Kidney epithelial cell (primary cell): ENCODE results near the gene WDR93. TPM values are rescaled to one million over a fixed set of nuclear protein-coding genes. Genes with fewer than 3 reads are reported as not detected.
A peak's percentile ranks its signal among the peaks of the same experiment; 100 is the strongest.

ENCODE experiments used
- DNase-seq: peaks from one replicate; pipeline ENCODE4 v3.0.0-alpha.2; 2010; ENCODE audit warnings: low read depth
- H3K27me3 ChIP-seq: 2 replicates; pipeline ENCODE4 v1.6.0; 2011; ENCODE audit warnings: low read length; ENCODE audit not compliant: control insufficient read depth, insufficient read depth
- H3K36me3 ChIP-seq: 2 replicates; pipeline ENCODE4 v1.5.1; 2011; ENCODE audit warnings: low read length; ENCODE audit not compliant: control insufficient read depth, insufficient read depth
- H3K4me3 ChIP-seq: 2 replicates; pipeline ENCODE4 v1.5.1; 2011; ENCODE audit warnings: low read depth, mild to moderate bottlenecking, control low read depth, low read length
- total RNA-seq: library from RNA; depleted of rRNA; stranded (reverse); fragments of >200 nt; gene quantifications from 2 replicates; pipeline ENCODE4 v1.2.3, GENCODE V29; 2015
- TF ChIP-seq, protein P1 (sequence below): IDR thresholded peaks from 2 replicates; pipeline ENCODE4 v1.5.1; 2011; ENCODE audit warnings: mild to moderate bottlenecking, moderate library complexity, low read length, control low read depth, inconsistent platforms; ENCODE audit not compliant: insufficient read depth, poor library complexity, severe bottlenecking

The WDR93 gene
- total RNA-seq, 1 donor from 2014 or later, result 0.25 TPM

DNA sequence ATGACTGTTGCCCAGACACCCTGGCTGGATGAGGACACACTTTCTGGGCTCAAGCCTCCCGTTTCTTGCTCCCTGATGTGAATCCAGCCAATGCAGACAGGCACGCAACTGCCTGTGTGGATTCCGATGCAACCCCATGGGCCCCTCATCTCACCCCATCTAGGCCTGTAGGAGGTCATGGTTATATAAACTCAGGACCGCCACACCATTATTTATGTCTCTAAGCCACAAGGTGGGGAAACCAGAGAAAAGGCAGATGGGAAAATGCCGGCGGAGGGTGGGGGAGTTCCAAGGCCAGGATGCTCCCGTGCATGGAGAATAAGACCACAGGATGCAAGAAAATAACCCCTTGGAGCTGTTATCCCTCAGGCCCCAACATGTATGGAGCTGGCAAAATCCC is 58.4 kb downstream of the WDR93 start:
- H3K27me3 ChIP-seq, result peaks cover 12% of the 10 kb centered on the region
- TF ChIP-seq, protein P1, sequence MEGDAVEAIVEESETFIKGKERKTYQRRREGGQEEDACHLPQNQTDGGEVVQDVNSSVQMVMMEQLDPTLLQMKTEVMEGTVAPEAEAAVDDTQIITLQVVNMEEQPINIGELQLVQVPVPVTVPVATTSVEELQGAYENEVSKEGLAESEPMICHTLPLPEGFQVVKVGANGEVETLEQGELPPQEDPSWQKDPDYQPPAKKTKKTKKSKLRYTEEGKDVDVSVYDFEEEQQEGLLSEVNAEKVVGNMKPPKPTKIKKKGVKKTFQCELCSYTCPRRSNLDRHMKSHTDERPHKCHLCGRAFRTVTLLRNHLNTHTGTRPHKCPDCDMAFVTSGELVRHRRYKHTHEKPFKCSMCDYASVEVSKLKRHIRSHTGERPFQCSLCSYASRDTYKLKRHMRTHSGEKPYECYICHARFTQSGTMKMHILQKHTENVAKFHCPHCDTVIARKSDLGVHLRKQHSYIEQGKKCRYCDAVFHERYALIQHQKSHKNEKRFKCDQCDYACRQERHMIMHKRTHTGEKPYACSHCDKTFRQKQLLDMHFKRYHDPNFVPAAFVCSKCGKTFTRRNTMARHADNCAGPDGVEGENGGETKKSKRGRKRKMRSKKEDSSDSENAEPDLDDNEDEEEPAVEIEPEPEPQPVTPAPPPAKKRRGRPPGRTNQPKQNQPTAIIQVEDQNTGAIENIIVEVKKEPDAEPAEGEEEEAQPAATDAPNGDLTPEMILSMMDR, result no peak
- no peak overlapping the region for H3K4me3 ChIP-seq
- H3K36me3 ChIP-seq, result no peaks in the 10 kb centered on the region
- no peak for DNase-seq

DNA sequence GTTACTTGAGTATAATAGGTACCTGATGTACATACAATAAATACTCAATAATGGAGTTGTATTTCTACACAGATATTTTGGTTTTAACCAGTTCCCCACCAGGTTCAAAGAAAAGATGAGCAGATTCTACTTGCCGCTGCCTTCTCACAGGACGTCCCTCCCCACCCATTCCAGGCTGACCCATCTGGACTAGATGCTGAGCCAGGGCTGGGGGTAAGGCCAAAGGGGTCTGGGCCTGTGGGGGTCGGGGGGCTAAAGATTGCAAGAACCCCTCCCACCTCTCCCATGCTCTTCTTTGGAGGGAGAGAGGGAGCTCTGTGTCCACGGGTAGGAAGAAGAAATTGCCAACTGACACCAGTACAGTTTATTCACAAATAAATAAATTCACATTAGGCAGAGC is 58.9 kb downstream of the WDR93 start:
- DNase-seq, result no peak
- TF ChIP-seq, protein P1, result no peak
- H3K36me3 ChIP-seq, result no peaks in the 10 kb centered on the region
- no peak overlapping the region for H3K4me3 ChIP-seq
- peaks cover 12% of the 10 kb centered on the region for H3K27me3 ChIP-seq

DNA sequence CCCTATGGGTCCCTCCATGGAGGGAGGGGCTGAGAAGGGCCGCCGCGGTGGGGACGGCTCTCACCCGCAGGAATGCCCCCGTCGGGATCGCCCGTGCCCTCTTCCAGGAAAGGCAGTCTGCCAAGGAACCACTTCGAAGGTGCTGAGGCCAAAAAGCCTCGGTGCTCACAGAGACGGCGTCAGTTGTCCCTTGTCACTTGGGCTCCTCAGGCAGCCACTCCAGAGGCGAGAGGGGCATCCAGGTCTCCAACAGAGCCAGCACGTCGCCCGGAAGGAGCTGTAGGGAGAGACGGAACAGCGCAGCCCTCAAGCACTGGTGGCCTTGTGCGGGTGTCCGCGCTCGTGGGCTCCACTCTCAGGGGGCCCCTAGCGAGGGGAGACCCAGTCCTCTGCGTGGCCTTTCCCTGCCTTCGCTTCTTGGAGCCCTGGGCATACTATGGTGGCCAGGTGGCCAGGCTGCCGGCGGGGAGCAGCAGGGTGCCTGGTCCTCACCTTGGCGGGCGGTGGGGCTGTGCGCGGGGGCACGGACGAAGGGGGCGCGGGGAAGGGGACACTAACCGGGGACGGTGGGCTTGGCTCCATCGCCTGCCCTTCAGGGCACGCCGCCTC is 59.4 kb downstream of the WDR93 start:
- Histone ChIP-seq H3K27me3 (peaks cover 12% of the 10 kb centered on the region), H3K4me3 (peak overlapping the region; percentile 52), H3K36me3 (no peaks in the 10 kb centered on the region)
- DNase-seq, result no peak
- TF ChIP-seq, protein P1, result no peak

DNA sequence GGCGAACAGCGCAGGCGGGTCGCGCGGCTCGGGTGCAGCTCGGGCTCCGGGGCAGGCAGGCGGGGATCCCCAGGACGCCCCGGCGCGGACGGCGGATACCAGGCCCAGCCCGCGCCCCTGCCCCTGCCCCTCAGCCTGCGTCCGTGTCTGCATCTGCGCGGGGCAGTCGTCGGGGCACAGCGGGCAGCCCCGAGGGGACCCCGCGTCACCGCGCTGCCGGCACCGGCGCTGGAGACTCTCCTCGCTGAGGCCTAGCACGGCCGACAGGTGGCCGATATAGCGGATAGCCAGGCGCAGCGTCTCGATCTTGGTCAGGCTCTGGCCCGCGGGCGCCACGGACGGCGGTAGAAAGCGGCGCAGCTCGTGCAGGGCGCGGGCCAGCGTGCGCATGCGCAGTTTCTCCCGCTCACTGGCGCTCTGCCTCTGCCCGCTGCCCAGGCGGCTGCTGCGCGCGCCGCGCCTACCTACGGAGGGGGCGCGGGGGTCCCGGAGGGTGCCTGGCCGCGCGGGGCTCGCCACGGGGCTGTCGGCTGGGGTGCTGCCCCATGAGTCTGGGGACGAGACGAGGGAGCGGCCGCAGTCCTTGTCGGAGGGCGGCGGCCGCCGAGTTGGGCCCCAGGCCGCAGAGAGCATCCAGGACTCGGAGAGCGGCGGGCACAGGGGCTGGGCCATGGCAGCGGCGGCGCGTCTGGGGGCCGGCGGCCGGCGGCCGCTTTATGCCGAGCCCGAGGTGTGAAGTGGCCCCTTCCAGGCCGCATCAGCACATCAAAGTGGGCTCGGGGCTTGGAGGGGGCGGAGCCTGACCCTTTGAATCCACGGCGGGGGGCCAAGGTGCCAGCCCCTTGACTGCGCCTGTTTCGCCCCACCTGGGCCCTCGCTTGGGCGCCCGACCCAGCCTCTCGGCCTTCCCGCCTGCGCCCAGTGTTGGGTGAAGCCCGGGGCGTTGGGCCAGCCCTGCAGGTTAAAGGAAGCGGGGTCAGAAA is 60.2 kb downstream of the WDR93 start, which contains the start of gene MESP1:
MESP1 (minus strand) TSS at position 690 of the 983 bp plus-strand sequence; CDS start at position 672, 18 bp downstream.
- peak; percentile 52 for DNase-seq
- Histone ChIP-seq H3K36me3 (no peaks in the 10 kb centered on the region), H3K27me3 (peaks cover 11% of the 10 kb centered on the region), H3K4me3 (peak within 1 kb of the TSS; percentile 52)
- TF ChIP-seq, protein P1, result peak; percentile 70

DNA sequence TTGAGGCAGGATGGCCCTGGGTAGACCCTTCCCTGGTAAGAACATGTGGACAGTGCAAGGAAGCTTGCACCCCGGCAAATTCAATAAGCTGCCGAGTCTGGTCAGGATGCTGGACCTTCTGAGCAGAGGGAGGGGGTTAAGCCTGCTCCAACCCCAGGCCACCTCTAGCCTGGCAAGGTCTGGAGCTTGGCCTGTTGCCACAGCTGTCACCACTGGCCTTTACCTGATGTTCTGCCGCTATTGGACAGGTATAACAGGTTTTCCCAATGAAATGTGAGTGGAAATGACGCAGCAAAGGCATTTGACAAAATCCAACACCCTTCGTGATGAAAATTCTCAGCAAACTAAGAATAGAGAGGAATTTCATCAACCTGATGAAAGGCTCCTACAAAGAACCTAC is 61.1 kb downstream of the WDR93 start:
- H3K27me3 ChIP-seq, result peaks cover 10% of the 10 kb centered on the region
- no peaks in the 10 kb centered on the region for H3K36me3 ChIP-seq
- no peak overlapping the region for H3K4me3 ChIP-seq
- no peak for DNase-seq
- TF ChIP-seq, protein P1, result no peak
